OCI-LY1 (cell line): Measurements from ENCODE around the gene HEYL.

Experiments
- CTCF ChIP-seq: fragments of 200-600 bp; sonication (generic), shearing (Covaris generic); IDR thresholded peaks from 2 replicates; pipeline ENCODE4 v1.5.1; 2017; ENCODE audit warnings: mild to moderate bottlenecking, antibody characterized with exemption, low read length, moderate library complexity, mixed read lengths
- EZH2 ChIP-seq: fragments of 200-600 bp; sonication (generic), shearing (Covaris generic); IDR thresholded peaks from 2 replicates; pipeline ENCODE4 v1.8.0; 2017; ENCODE audit warnings: borderline replicate concordance, mixed run types, mild to moderate bottlenecking, antibody characterized with exemption, low read length, moderate library complexity, mixed read lengths

- TF ChIP-seq CTCF (no peak), EZH2 (no peak)
Measured at GRCh38 chr1:39585933-39586332, 53.5 kb downstream of the HEYL start.
